Activated CD4-positive, alpha-beta T cell treated with anti-CD3 and anti-CD28 coated beads, Interleukin-2, amount 50 U/mL, for 24 hours (primary cell): ENCODE data around the gene JSRP1.

Experiments
- DNase-seq, 2 donors: peaks; one replicate each; pipeline ENCODE4 v3.0.0-alpha.2; 2020; ENCODE audit warnings: low read depth in 1 of 2, low spot score in 1 of 2

The JSRP1 gene

GRCh38 chr19:2216361-2217225 is 39.6 kb downstream of the JSRP1 start:
- no peak for DNase-seq

- no peak for DNase-seq
Observed at GRCh38 chr19:2215281-2215751, 40.9 kb downstream of the JSRP1 start.

DNA sequence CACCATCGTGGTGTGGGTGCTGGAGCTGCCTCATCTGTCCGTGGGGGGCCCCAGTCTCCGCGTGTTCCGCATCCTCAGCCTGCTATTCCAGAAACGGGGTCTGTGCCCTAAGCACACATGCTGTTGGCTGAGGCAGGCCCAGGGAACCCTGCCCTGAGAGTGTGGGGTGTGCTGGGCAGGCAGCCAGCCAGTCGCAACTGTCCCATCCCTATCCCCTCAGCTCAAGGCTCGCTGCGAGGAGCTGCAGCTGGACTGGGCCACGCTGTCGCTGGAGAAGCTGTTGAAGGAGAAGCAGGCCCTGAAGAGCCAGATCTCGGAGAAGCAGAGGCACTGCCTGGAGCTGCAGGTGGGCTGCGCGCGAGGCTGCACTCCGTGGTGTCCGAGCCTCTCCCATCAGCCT is 42.0 kb downstream of the JSRP1 start:
- DNase-seq: no peak

DNA sequence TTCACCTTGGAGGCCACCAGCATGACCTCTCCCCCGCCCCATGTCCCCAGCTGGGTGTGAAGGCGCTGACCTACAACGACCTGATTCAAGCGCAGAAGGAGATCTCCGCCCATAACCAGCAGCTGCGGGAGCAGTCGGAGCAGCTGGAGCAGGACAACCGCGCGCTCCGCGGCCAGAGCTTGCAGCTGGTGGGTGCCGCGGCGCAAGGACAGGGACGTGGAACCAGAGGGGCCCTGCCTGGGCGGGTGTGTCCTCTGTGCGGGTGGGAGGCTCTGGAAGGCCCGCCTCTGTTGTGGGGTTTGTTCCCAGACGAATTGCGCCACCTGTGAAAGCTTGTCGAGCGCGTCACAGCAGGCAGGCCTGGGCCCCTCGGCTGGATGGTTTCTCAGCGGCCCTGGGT is 42.4 kb downstream of the JSRP1 start:
- no peak for DNase-seq

GRCh38 chr19:2212861-2213711 is 43.1 kb downstream of the JSRP1 start:
- no peak for DNase-seq

GRCh38 chr19:2210987-2211740 is 45.1 kb downstream of the JSRP1 start:
- no peak for DNase-seq

DNA sequence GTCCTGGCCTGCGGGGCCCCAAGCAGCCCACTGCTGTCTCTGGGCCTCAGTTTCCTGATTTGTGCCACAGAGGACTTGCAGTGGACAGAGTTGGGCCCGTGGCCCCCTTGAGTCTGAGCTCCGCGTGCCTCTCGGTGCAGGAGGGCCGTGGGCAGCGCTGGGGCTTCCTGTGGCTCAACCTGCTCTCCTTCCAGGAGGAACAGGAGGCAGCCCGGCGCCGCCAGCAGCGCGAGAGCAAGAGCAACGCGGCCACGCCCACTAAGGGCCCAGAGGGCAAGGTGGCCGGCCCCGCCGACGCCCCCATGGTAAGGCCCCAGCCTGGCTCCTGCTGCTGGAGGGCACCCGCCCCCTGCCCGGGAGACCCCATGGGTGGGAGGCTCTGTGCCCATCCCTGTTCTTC is 46.0 kb downstream of the JSRP1 start:
- DNase-seq: no peak

- no peak for DNase-seq
Observed at GRCh38 chr19:2209408-2209807, 46.8 kb downstream of the JSRP1 start.

GRCh38 chr19:2208975-2209374 is 47.2 kb downstream of the JSRP1 start:
- DNase-seq: no peak

- no peak for DNase-seq
Observed at GRCh38 chr19:2207991-2208860, 48.0 kb downstream of the JSRP1 start.

DNA sequence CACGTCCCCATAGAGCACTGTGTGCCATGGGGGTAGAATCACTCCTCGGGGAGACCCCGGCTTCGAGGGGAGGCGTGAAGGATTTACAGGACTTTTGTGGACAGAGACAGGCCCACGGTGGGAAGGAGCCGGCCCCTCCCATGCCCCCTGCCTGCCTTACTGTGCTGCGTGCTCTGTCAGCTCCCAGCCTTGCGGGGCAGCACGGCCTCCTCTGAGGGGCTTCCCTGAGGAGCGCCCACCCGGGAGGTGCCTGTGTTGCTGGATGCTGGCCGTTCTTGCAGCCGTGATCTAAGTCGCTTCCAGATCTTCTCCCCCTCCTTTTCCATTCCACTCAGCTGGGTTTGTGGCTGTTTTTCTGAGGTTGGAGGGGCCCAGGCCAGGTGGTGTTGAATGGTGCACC is 49.2 kb downstream of the JSRP1 start:
- DNase-seq: no peak

- DNase-seq: no peak
Observed at GRCh38 chr19:2202366-2202765, 53.9 kb downstream of the JSRP1 start.
